Skeletal muscle satellite cell (primary cell): Measurements from ENCODE around the gene CDK16.

Experiments used
- H3K27me3 ChIP-seq: 2 replicates; pipeline ENCODE4 v1.7.0; 2013; ENCODE audit warnings: low read length; ENCODE audit not compliant: control insufficient read depth, insufficient read depth
- H3K36me3 ChIP-seq: 2 replicates; pipeline ENCODE4 v1.7.0; 2013; ENCODE audit warnings: mild to moderate bottlenecking, control low read depth, low read length; ENCODE audit not compliant: insufficient read depth
- H3K4me1 ChIP-seq: 2 replicates; pipeline ENCODE4 v1.7.0; 2013; ENCODE audit warnings: low read length; ENCODE audit not compliant: control insufficient read depth, insufficient read depth
- H3K4me2 ChIP-seq: 2 replicates; pipeline ENCODE4 v1.7.0; 2013; ENCODE audit warnings: mild to moderate bottlenecking, low read length
- H3K4me3 ChIP-seq: 2 replicates; pipeline ENCODE4 v1.7.0; 2013; ENCODE audit warnings: low read length
- H3K9ac ChIP-seq: 2 replicates; pipeline ENCODE4 v1.7.0; 2013; ENCODE audit warnings: mild to moderate bottlenecking, low read depth, low read length, moderate library complexity
- H3K9me3 ChIP-seq: replicated peaks from 2 replicates; pipeline ENCODE4 v1.7.0; 2013; ENCODE audit warnings: mild to moderate bottlenecking, control low read depth, low read length

Gene CDK16

GRCh38 chrX:47176101-47176740 lies 42.3 kb upstream of the CDK16 start:
- H3K27me3 ChIP-seq: peaks cover 9% of the 10 kb centered on the region
- no peak overlapping the region for H3K4me2 ChIP-seq
- H3K36me3 ChIP-seq: peaks cover 36% of the 10 kb centered on the region
- H3K9me3 ChIP-seq: no peaks in the 10 kb centered on the region
- H3K4me1 ChIP-seq: peaks cover 12% of the 10 kb centered on the region
- no peak overlapping the region for H3K4me3 ChIP-seq
- no peak overlapping the region for H3K9ac ChIP-seq

DNA sequence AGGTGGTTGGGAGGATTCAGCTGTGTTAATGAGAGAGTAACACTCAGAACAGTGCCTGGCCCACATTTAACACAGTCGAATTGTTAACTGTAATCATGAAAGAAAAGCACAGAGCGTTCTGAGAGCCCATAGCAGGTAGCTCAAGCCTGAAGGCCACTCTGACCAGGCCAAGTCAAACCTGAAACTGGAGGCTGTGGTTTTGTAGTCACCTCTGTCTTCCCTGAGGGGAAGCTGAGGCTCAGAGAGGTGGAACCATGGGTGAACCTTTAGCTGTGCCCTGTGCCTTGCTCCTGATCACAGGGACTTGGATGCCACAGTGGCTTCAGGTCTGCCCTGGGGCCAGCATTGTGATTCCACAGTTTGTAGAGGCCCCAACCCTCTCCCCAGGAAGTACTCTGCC lies 41.4 kb upstream of the CDK16 start:
- peaks cover 13% of the 10 kb centered on the region for H3K27me3 ChIP-seq
- H3K9me3 ChIP-seq: no peaks in the 10 kb centered on the region
- H3K36me3 ChIP-seq: peaks cover 31% of the 10 kb centered on the region
- no peak overlapping the region for H3K4me3 ChIP-seq
- no peak overlapping the region for H3K9ac ChIP-seq
- no peak overlapping the region for H3K4me2 ChIP-seq
- H3K4me1 ChIP-seq: peaks cover 12% of the 10 kb centered on the region

DNA sequence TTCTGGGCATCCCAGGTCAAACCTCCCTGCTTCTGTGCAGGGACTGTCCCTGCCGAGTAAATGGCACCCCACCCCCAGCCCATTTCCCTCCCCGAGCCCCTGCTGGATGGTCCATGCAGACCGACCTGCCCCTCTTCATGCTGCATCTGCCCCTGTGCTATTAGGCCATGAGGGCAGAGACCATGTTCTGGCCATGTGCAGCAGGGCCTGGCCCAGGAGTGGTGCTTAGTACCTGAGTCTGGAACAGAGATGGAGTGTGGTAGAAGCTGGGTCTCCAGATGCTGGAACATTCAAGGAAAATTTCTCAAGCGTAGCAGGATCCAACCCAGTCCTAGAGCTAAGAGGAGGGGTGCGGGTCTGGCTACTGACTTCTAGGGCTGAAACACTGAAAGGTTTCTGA lies 40.1 kb upstream of the CDK16 start:
- peaks cover 24% of the 10 kb centered on the region for H3K36me3 ChIP-seq
- H3K9ac ChIP-seq: no peak overlapping the region
- no peak overlapping the region for H3K4me3 ChIP-seq
- H3K9me3 ChIP-seq: no peaks in the 10 kb centered on the region
- no peak overlapping the region for H3K4me2 ChIP-seq
- peaks cover 12% of the 10 kb centered on the region for H3K4me1 ChIP-seq
- peaks cover 9% of the 10 kb centered on the region for H3K27me3 ChIP-seq

GRCh38 chrX:47179221-47179927 lies 39.1 kb upstream of the CDK16 start:
- Histone ChIP-seq H3K9me3 (no peaks in the 10 kb centered on the region), H3K27me3 (peaks cover 9% of the 10 kb centered on the region), H3K9ac (no peak overlapping the region), H3K4me1 (peaks cover 12% of the 10 kb centered on the region), H3K4me3 (no peak overlapping the region), H3K36me3 (peaks cover 24% of the 10 kb centered on the region), H3K4me2 (no peak overlapping the region)

GRCh38 chrX:47179928-47180255 lies 38.6 kb upstream of the CDK16 start:
- H3K4me3 ChIP-seq: no peak overlapping the region
- H3K4me1 ChIP-seq: peaks cover 12% of the 10 kb centered on the region
- H3K9me3 ChIP-seq: no peaks in the 10 kb centered on the region
- peaks cover 24% of the 10 kb centered on the region for H3K36me3 ChIP-seq
- no peak overlapping the region for H3K9ac ChIP-seq
- no peak overlapping the region for H3K4me2 ChIP-seq
- H3K27me3 ChIP-seq: peaks cover 9% of the 10 kb centered on the region

GRCh38 chrX:47180346-47180745 lies 38.1 kb upstream of the CDK16 start:
- no peaks in the 10 kb centered on the region for H3K9me3 ChIP-seq
- H3K27me3 ChIP-seq: peaks cover 9% of the 10 kb centered on the region
- no peak overlapping the region for H3K4me3 ChIP-seq
- no peak overlapping the region for H3K4me2 ChIP-seq
- H3K4me1 ChIP-seq: peaks cover 12% of the 10 kb centered on the region
- H3K9ac ChIP-seq: no peak overlapping the region
- peaks cover 22% of the 10 kb centered on the region for H3K36me3 ChIP-seq

DNA sequence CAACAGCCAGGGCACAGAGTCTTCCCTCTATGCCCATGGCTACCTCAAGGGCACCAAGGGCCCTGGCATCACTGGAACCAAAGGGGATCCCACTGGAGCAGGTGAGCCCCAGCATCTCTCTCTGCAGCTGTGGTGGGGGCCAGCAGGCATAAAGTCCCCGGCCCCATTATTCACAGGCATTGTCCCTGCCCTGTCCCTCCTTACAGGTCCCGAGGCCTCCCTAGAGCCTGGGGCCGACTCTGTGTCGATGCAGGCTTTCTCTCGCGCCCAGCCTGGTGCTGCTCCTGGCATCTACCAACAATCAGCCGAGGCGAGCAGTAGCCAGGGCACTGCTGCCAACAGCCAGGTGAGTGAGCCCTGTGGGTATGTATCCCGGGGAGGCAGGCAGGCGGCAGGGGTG lies 37.2 kb upstream of the CDK16 start:
- Histone ChIP-seq H3K36me3 (peaks cover 26% of the 10 kb centered on the region), H3K4me2 (no peak overlapping the region), H3K4me1 (peaks cover 12% of the 10 kb centered on the region), H3K9ac (no peak overlapping the region), H3K9me3 (no peaks in the 10 kb centered on the region), H3K4me3 (no peak overlapping the region), H3K27me3 (peaks cover 9% of the 10 kb centered on the region)

GRCh38 chrX:47182106-47182700 lies 36.3 kb upstream of the CDK16 start:
- Histone ChIP-seq H3K9me3 (no peaks in the 10 kb centered on the region), H3K4me1 (peaks cover 12% of the 10 kb centered on the region), H3K27me3 (peaks cover 9% of the 10 kb centered on the region), H3K9ac (no peak overlapping the region), H3K4me2 (no peak overlapping the region), H3K36me3 (peaks cover 28% of the 10 kb centered on the region), H3K4me3 (no peak overlapping the region)

GRCh38 chrX:47184486-47184885 lies 34.0 kb upstream of the CDK16 start:
- Histone ChIP-seq H3K4me3 (no peak overlapping the region), H3K9ac (no peak overlapping the region), H3K4me1 (peaks cover 3% of the 10 kb centered on the region), H3K9me3 (no peaks in the 10 kb centered on the region), H3K27me3 (peaks cover 13% of the 10 kb centered on the region), H3K4me2 (no peak overlapping the region), H3K36me3 (peaks cover 21% of the 10 kb centered on the region)

GRCh38 chrX:47185241-47185640 lies 33.2 kb upstream of the CDK16 start:
- Histone ChIP-seq H3K4me2 (no peak overlapping the region), H3K36me3 (peaks cover 16% of the 10 kb centered on the region), H3K9ac (no peak overlapping the region), H3K27me3 (peaks cover 13% of the 10 kb centered on the region), H3K4me1 (no peaks in the 10 kb centered on the region), H3K9me3 (no peaks in the 10 kb centered on the region), H3K4me3 (no peak overlapping the region)

- no peaks in the 10 kb centered on the region for H3K4me1 ChIP-seq
Observed at GRCh38 chrX:47186096-47186740, 32.3 kb upstream of the CDK16 start.

More at GRCh38 chrX:47186096-47186740, 32.3 kb upstream of the CDK16 start:
- Histone ChIP-seq H3K4me2 (no peak overlapping the region), H3K27me3 (peaks cover 10% of the 10 kb centered on the region), H3K36me3 (peaks cover 16% of the 10 kb centered on the region), H3K4me3 (no peak overlapping the region), H3K9me3 (no peaks in the 10 kb centered on the region), H3K9ac (no peak overlapping the region)
